ENCODE results near the gene GLCCI1.

DNA sequence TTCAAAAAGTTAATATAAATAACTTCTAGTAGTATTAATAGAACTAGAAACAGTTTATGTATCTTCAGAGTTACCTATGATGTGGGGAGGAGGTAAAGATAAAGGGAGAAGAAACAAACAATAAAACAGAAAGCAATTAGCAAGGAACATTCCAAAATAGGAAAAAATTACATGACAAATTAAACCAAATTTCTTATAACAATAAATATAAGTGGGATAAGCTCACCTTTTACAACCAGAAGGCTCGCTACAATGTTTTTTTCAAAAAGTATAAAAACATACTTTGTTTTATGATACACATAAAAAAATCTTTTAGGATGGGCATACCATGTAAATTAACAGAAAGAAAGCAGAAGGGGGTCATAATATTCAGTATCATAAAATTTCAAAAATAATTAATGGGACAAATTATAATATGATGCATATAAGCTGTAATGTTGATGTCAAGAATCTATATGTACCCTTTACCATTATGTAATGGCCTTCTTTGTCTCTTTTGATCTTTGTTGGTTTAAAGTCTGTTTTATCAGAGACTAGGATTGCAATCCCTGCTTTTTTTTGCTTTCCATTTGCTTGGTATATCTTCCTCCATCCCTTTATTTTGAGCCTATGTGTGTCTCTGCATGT lies 31.8 kb downstream of the GLCCI1 start:
- no peak for TF ChIP-seq POLR2A (IDR thresholded peaks at IDR 0.05; ENCODE audit: low read depth, low read length)
- no peak for TF ChIP-seq EZH2 (IDR thresholded peaks at IDR 0.05; ENCODE audit: borderline replicate concordance, low read depth, low read length, severe bottlenecking)
- no peak for TF ChIP-seq JUN (IDR thresholded peaks at IDR 0.05; ENCODE audit: borderline replicate concordance, insufficient read depth, insufficient read length, low read depth)
- TF ChIP-seq, protein P1, sequence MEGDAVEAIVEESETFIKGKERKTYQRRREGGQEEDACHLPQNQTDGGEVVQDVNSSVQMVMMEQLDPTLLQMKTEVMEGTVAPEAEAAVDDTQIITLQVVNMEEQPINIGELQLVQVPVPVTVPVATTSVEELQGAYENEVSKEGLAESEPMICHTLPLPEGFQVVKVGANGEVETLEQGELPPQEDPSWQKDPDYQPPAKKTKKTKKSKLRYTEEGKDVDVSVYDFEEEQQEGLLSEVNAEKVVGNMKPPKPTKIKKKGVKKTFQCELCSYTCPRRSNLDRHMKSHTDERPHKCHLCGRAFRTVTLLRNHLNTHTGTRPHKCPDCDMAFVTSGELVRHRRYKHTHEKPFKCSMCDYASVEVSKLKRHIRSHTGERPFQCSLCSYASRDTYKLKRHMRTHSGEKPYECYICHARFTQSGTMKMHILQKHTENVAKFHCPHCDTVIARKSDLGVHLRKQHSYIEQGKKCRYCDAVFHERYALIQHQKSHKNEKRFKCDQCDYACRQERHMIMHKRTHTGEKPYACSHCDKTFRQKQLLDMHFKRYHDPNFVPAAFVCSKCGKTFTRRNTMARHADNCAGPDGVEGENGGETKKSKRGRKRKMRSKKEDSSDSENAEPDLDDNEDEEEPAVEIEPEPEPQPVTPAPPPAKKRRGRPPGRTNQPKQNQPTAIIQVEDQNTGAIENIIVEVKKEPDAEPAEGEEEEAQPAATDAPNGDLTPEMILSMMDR (IDR thresholded peaks at IDR 0.05; ENCODE audit: extremely low read depth in 1 of 2, insufficient read depth in 1 of 2, low read depth in 1 of 2, low read length in 2 of 2), result no peak
- TF ChIP-seq MAX (IDR thresholded peaks at IDR 0.05; ENCODE audit: insufficient read depth, insufficient read length), result no peak
- no peak for TF ChIP-seq POLR2AphosphoS5 (IDR thresholded peaks at IDR 0.05; ENCODE audit: insufficient read depth, low read depth, low read length)
- TF ChIP-seq GATA2 (IDR thresholded peaks at IDR 0.05; ENCODE audit: insufficient read depth, insufficient read length, low read depth, low read length), result no peak
